ENCODE measurements around the gene EPHB4.

The EPHB4 gene

GRCh38 chr7:100801833-100802568 is 25.3 kb downstream of the EPHB4 start:
- peak; percentile 40 for DNase-seq (ENCODE audit: low read depth)
- no peak overlapping the region for H3K4me3 ChIP-seq (ENCODE audit: low read depth, low read length)

GRCh38 chr7:100799037-100799896 is 28.1 kb downstream of the EPHB4 start:
- no peak overlapping the region for H3K4me3 ChIP-seq (ENCODE audit: low read depth, low read length)
- in situ Hi-C loops (cut with HindIII; ENCODE audit: low sequenced_read_pairs): no loop called here
- no peak for DNase-seq (ENCODE audit: low read depth)
- TF ChIP-seq CTCF (IDR thresholded peaks at IDR 0.05; ENCODE audit: low read depth, low read length, missing control alignments): peak; percentile 71

More at GRCh38 chr7:100801833-100802568, 25.3 kb downstream of the EPHB4 start:
- in situ Hi-C loops (cut with HindIII; ENCODE audit: low sequenced_read_pairs): no loop called here
- no peak for TF ChIP-seq CTCF (IDR thresholded peaks at IDR 0.05; ENCODE audit: low read depth, low read length, missing control alignments)

- no peak overlapping the region for H3K4me3 ChIP-seq (ENCODE audit: low read depth, low read length)
- TF ChIP-seq CTCF (IDR thresholded peaks at IDR 0.05; ENCODE audit: low read depth, low read length, missing control alignments): no peak
- in situ Hi-C loops (cut with HindIII; ENCODE audit: low sequenced_read_pairs): no loop called here
- no peak for DNase-seq (ENCODE audit: low read depth)
Observed at GRCh38 chr7:100794741-100795140, 32.6 kb downstream of the EPHB4 start.

GRCh38 chr7:100793806-100794660 is 33.3 kb downstream of the EPHB4 start:
- in situ Hi-C loops (cut with HindIII; ENCODE audit: low sequenced_read_pairs): no loop called here

GRCh38 chr7:100791881-100792666 is 35.2 kb downstream of the EPHB4 start:
- in situ Hi-C loops (cut with HindIII; ENCODE audit: low sequenced_read_pairs): no loop called here
- no peak for DNase-seq (ENCODE audit: low read depth)
- H3K4me3 ChIP-seq (ENCODE audit: low read depth, low read length): no peak overlapping the region
- TF ChIP-seq CTCF (IDR thresholded peaks at IDR 0.05; ENCODE audit: low read depth, low read length, missing control alignments): no peak

More at GRCh38 chr7:100793806-100794660, 33.3 kb downstream of the EPHB4 start:
- no peak for DNase-seq (ENCODE audit: low read depth)
- no peak for TF ChIP-seq CTCF (IDR thresholded peaks at IDR 0.05; ENCODE audit: low read depth, low read length, missing control alignments)
- H3K4me3 ChIP-seq (ENCODE audit: low read depth, low read length): no peak overlapping the region

Data from astrocyte of the cerebellum (primary cell).